Urothelium cell line (cell line): ENCODE measurements around the gene C2orf76.
"Not testable (repeated sequence)": the region's sequence is repeated elsewhere in the genome, so short reads cannot be mapped to it uniquely, and the experiment has no call there.

Source experiments
- DNase-seq: peaks from one replicate; pipeline ENCODE4 v3.0.0; 2011; ENCODE audit warnings: low spot score, mixed read lengths
- FAIRE-seq: peaks from 2 replicates; lab custom pipeline; 2011; peaks lifted over from hg19 to GRCh38; lab: Jason Lieb, UNC

Gene C2orf76

GRCh38 chr2:119366649-119367471 is at the start of gene C2orf76, which contains the start of gene DBI:
Gene C2orf76, minus strand, starts transcription at chr2:119366834. Its CDS starts 26,875 bp downstream, at chr2:119339959.
Gene DBI, plus strand, starts transcription at chr2:119366977. Its CDS starts 75 bp downstream, at chr2:119367052.
- FAIRE-seq (peak; percentile 92), DNase-seq (peak; percentile 100)

GRCh38 chr2:119415630-119416029 is 49.0 kb upstream of the C2orf76 start:
- DNase-seq (no peak), FAIRE-seq (no peak)

GRCh38 chr2:119414894-119415293 is 48.3 kb upstream of the C2orf76 start:
- DNase-seq (no peak), FAIRE-seq (no peak)

- DNase-seq (no peak), FAIRE-seq (peak; percentile 17)
Observed at GRCh38 chr2:119409506-119409905, 42.9 kb upstream of the C2orf76 start.

- FAIRE-seq = no peak
- DNase-seq = no peak
Observed at GRCh38 chr2:119408221-119408619, 41.6 kb upstream of the C2orf76 start.

- FAIRE-seq = peak; percentile 86
Observed at GRCh38 chr2:119407430-119408220, 41.0 kb upstream of the C2orf76 start.

GRCh38 chr2:119405151-119405550 is 38.5 kb upstream of the C2orf76 start:
- FAIRE-seq (no peak), DNase-seq (no peak)

More at GRCh38 chr2:119407430-119408220, 41.0 kb upstream of the C2orf76 start:
- peak; percentile 82 for DNase-seq

GRCh38 chr2:119403618-119404017 is 37.0 kb upstream of the C2orf76 start:
- DNase-seq = not testable (repeated sequence)
- FAIRE-seq = peak; percentile 65

- peak; percentile 17 for FAIRE-seq
- DNase-seq = no peak
Observed at GRCh38 chr2:119402645-119403560, 36.3 kb upstream of the C2orf76 start.

GRCh38 chr2:119402106-119402505 is 35.5 kb upstream of the C2orf76 start:
- FAIRE-seq (no peak), DNase-seq (no peak)

- no peak for FAIRE-seq
Observed at GRCh38 chr2:119397196-119397595, 30.6 kb upstream of the C2orf76 start.

GRCh38 chr2:119393971-119394748 is 27.5 kb upstream of the C2orf76 start:
- FAIRE-seq (no peak), DNase-seq (no peak)

More at GRCh38 chr2:119397196-119397595, 30.6 kb upstream of the C2orf76 start:
- DNase-seq = no peak

- FAIRE-seq = no peak
Observed at GRCh38 chr2:119389615-119390306, 23.1 kb upstream of the C2orf76 start.

GRCh38 chr2:119387381-119388129 is 20.9 kb upstream of the C2orf76 start:
- DNase-seq (peak; percentile 48), FAIRE-seq (no peak)

More at GRCh38 chr2:119389615-119390306, 23.1 kb upstream of the C2orf76 start:
- DNase-seq = no peak

GRCh38 chr2:119385466-119385865 is 18.8 kb upstream of the C2orf76 start:
- DNase-seq (no peak), FAIRE-seq (no peak)

- FAIRE-seq = no peak
Observed at GRCh38 chr2:119384971-119385370, 18.3 kb upstream of the C2orf76 start.

GRCh38 chr2:119383410-119384140 is 16.9 kb upstream of the C2orf76 start:
- DNase-seq (no peak), FAIRE-seq (no peak)

More at GRCh38 chr2:119384971-119385370, 18.3 kb upstream of the C2orf76 start:
- no peak for DNase-seq

- no peak for FAIRE-seq
- DNase-seq = no peak
Observed at GRCh38 chr2:119378566-119378965, 11.9 kb upstream of the C2orf76 start.
